ENCODE data around the gene ACAT1. TPM values are rescaled to one million over a fixed set of nuclear protein-coding genes. Genes with fewer than 3 reads are reported as not detected.

ACAT1 gene
- total RNA-seq, 1 experiment from 2014 or later: 31.4 TPM

- H3K4me1 Mint-ChIP-seq: no peaks in the 10 kb centered on the region
- 0 out of 2 replicates have a peak overlapping the region, but pooled peaks have one; percentile 4 for H3K27ac Mint-ChIP-seq
- H3K4me3 Mint-ChIP-seq: no peak overlapping the region
- TF ChIP-seq JUN (CRISPR knock-in tag; IDR thresholded peaks at IDR 0.05) (no peak), E2F1 (CRISPR knock-in tag; IDR thresholded peaks at IDR 0.05) (no peak), ATF6 (CRISPR knock-in tag; IDR thresholded peaks at IDR 0.05) (no peak), JAZF1 (CRISPR knock-in tag; IDR thresholded peaks at IDR 0.05) (no peak), NFYB (CRISPR knock-in tag; conservative IDR thresholded peaks at IDR 0.05; ENCODE audit: low read depth) (no peak), NR2C2 (CRISPR knock-in tag; IDR thresholded peaks at IDR 0.05) (no peak), PRRX2 (CRISPR knock-in tag; IDR thresholded peaks at IDR 0.05) (no peak), OVOL2 (CRISPR knock-in tag; IDR thresholded peaks at IDR 0.05; ENCODE audit: borderline replicate concordance) (no peak), ZNF121 (CRISPR knock-in tag; IDR thresholded peaks at IDR 0.05) (no peak), ATF1 (CRISPR knock-in tag; IDR thresholded peaks at IDR 0.05) (no peak), ATF3 (CRISPR knock-in tag; conservative IDR thresholded peaks at IDR 0.05) (no peak)
- CTCF ChIA-PET: no interaction called here
- H3K36me3 Mint-ChIP-seq: peaks cover 19% of the 10 kb centered on the region
- no peaks in the 10 kb centered on the region for H3K27me3 Mint-ChIP-seq (ENCODE audit: low read depth)
- POLR2A ChIA-PET: no interaction called here
- DNase-seq (ENCODE audit: low spot score) (no peak), ATAC-seq (no peak)
- no peaks in the 10 kb centered on the region for H3K9me3 Mint-ChIP-seq
Measured at GRCh38 chr11:108085672-108086071, 35.7 kb upstream of the ACAT1 start.

GRCh38 chr11:108092134-108092533 lies 29.2 kb upstream of the ACAT1 start:
- peaks cover 18% of the 10 kb centered on the region for H3K36me3 Mint-ChIP-seq
- no peak for TF ChIP-seq GTF2I (CRISPR knock-in tag; conservative IDR thresholded peaks at IDR 0.05)
- POLR2A ChIA-PET: no interaction called here
- H3K9me3 Mint-ChIP-seq: no peaks in the 10 kb centered on the region
- DNase-seq (ENCODE audit: low spot score): no peak
- no peak overlapping the region; the same call in 1 of the 2 replicates for H3K27ac Mint-ChIP-seq
- CTCF ChIA-PET: interaction anchor here (0.6 kb wide), 1 partner anchor 147 kb away, joined by 3 read pairs; no protein-coding TSS in a partner anchor
- no peak overlapping the region for H3K4me3 Mint-ChIP-seq
- H3K27me3 Mint-ChIP-seq (ENCODE audit: low read depth): no peaks in the 10 kb centered on the region
- H3K4me1 Mint-ChIP-seq: no peaks in the 10 kb centered on the region
- ATAC-seq: no peak

GRCh38 chr11:108093128-108093904 lies 28.1 kb upstream of the ACAT1 start:
- Mint-ChIP-seq H3K9me3 (no peaks in the 10 kb centered on the region), H3K4me3 (no peak overlapping the region), H3K36me3 (peaks cover 25% of the 10 kb centered on the region), H3K4me1 (no peaks in the 10 kb centered on the region), H3K27me3 (ENCODE audit: low read depth) (no peaks in the 10 kb centered on the region), H3K27ac (no peak overlapping the region)
- TF ChIP-seq ZNF416 (CRISPR knock-in tag; IDR thresholded peaks at IDR 0.05): no peak
- no peak for TF ChIP-seq TEAD4 (CRISPR knock-in tag; IDR thresholded peaks at IDR 0.05)
- no peak for TF ChIP-seq NFYB (CRISPR knock-in tag; conservative IDR thresholded peaks at IDR 0.05; ENCODE audit: low read depth)
- TF ChIP-seq ZMAT4 (CRISPR knock-in tag; IDR thresholded peaks at IDR 0.05): no peak
- TF ChIP-seq E2F4 (CRISPR knock-in tag; IDR thresholded peaks at IDR 0.05; ENCODE audit: borderline replicate concordance, low read depth): no peak
- TF ChIP-seq MYBL2 (CRISPR knock-in tag; IDR thresholded peaks at IDR 0.05): no peak
- ChIA-PET POLR2A (interaction anchor here (1.5 kb wide), 1 partner anchor 84 kb away, joined by 3 read pairs; the partner anchor contains the start of gene CUL5), CTCF (no interaction called here)
- DNase-seq (ENCODE audit: low spot score) (no peak), ATAC-seq (no peak)
